GM23338 (cell line): ENCODE results near the gene FBXL20. TPM values are rescaled to one million over a fixed set of nuclear protein-coding genes. Genes with fewer than 3 reads are reported as not detected.
"Not testable (repeated sequence)": the region's sequence is repeated elsewhere in the genome, so short reads cannot be mapped to it uniquely, and the experiment has no call there.

Source experiments
- ATAC-seq: fragments of 200-7000 bp; cut with Tn5 transposase; 3 replicates; pipeline ENCODE4 v1.9.1; 2020
- DNase-seq: peaks from one replicate; pipeline ENCODE4 v3.0.0-alpha.2; 2015; ENCODE audit warnings: low spot score
- H2AFZ ChIP-seq: fragments of 200-600 bp; sonication (generic); 2 replicates; pipeline ENCODE4 v1.8.0; 2016; ENCODE audit warnings: antibody characterized with exemption, mild to moderate bottlenecking, moderate library complexity
- H3F3A ChIP-seq: fragments of 200-600 bp; sonication (generic); replicated peaks from 2 replicates; pipeline ENCODE4 v1.8.0; 2017; ENCODE audit warnings: antibody characterized with exemption, mixed run types, low read depth
- H3K27ac ChIP-seq: fragments of 200-600 bp; sonication (generic); 2 replicates; pipeline ENCODE4 v1.6.1; 2016; ENCODE audit warnings: low read depth
- H3K27me3 ChIP-seq: fragments of 200-600 bp; sonication (generic); 2 replicates; pipeline ENCODE4 v1.8.0; 2016; ENCODE audit warnings: mild to moderate bottlenecking, mixed run types, moderate library complexity; ENCODE audit not compliant: insufficient read depth
- H3K36me3 ChIP-seq: fragments of 200-600 bp; sonication (generic); 2 replicates; pipeline ENCODE4 v1.8.0; 2016; ENCODE audit warnings: mild to moderate bottlenecking; ENCODE audit not compliant: insufficient read depth
- H3K4me1 ChIP-seq: fragments of 200-600 bp; sonication (generic); 2 replicates; pipeline ENCODE4 v1.8.0; 2016; ENCODE audit warnings: mild to moderate bottlenecking, moderate library complexity; ENCODE audit not compliant: insufficient read depth
- H3K4me2 ChIP-seq: fragments of 200-600 bp; sonication (generic); 2 replicates; pipeline ENCODE4 v1.7.1; 2017; ENCODE audit warnings: mixed run types
- H3K4me3 ChIP-seq: fragments of 200-600 bp; sonication (generic); 2 replicates; pipeline ENCODE4 v1.6.1; 2016; ENCODE audit warnings: mixed run types
- H3K79me2 ChIP-seq: fragments of 200-600 bp; sonication (generic); replicated peaks from 2 replicates; pipeline ENCODE4 v1.8.0; 2017; ENCODE audit warnings: mild to moderate bottlenecking; ENCODE audit not compliant: insufficient read depth
- H3K9me2 ChIP-seq: fragments of 200-600 bp; sonication (generic); 2 replicates; pipeline ENCODE4 v1.8.0; 2017; ENCODE audit not compliant: insufficient read depth
- H4K20me1 ChIP-seq: fragments of 200-600 bp; sonication (generic); replicated peaks from 2 replicates; pipeline ENCODE4 v1.8.0; 2017; ENCODE audit warnings: mild to moderate bottlenecking; ENCODE audit not compliant: insufficient read depth
- H3K27ac Mint-ChIP-seq: 2 replicates; pipeline ENCODE4 v1.8.0; 2020; ENCODE audit warnings: inconsistent platforms, mild to moderate bottlenecking, moderate library complexity, mixed read lengths
- H3K27me3 Mint-ChIP-seq: 3 replicates; pipeline ENCODE4 v1.8.0; 2022; ENCODE audit warnings: low read depth, mild to moderate bottlenecking, moderate library complexity, mixed read lengths, inconsistent platforms; ENCODE audit not compliant: insufficient read depth, poor library complexity
- H3K36me3 Mint-ChIP-seq: 3 replicates; pipeline ENCODE4 v1.8.0; 2021; ENCODE audit warnings: low read depth, mild to moderate bottlenecking, inconsistent platforms, moderate library complexity, mixed read lengths
- H3K4me1 Mint-ChIP-seq: 3 replicates; pipeline ENCODE4 v1.8.0; 2020; ENCODE audit warnings: mild to moderate bottlenecking, inconsistent platforms, mixed read lengths
- H3K4me3 Mint-ChIP-seq: 3 replicates; pipeline ENCODE4 v1.8.0; 2021; ENCODE audit warnings: moderate library complexity, mild to moderate bottlenecking, inconsistent platforms, mixed read lengths
- H3K9me3 Mint-ChIP-seq: 3 replicates; pipeline ENCODE4 v1.8.0; 2020; ENCODE audit warnings: moderate library complexity, mild to moderate bottlenecking, inconsistent platforms, mixed read lengths
- CTCF ChIP-seq, 2 experiments: fragments of 200-600 bp in 1 of 2; sonication (generic) in 1 of 2; conservative IDR thresholded peaks; 2 replicates each; pipeline versions ENCODE4 v1.5.1 to v1.6.1; 2016 to 2017; ENCODE audit warnings: antibody characterized with exemption in 2 of 2, low read depth in 2 of 2, mild to moderate bottlenecking in 2 of 2, moderate library complexity in 1 of 2
- ETS1 ChIP-seq: IDR thresholded peaks from 2 replicates; pipeline ENCODE4 v1.6.1; 2016; ENCODE audit warnings: antibody characterized with exemption
- POLR2AphosphoS5 ChIP-seq: IDR thresholded peaks from 2 replicates; pipeline ENCODE4 v1.6.1; 2016; ENCODE audit warnings: antibody characterized with exemption, low read depth
- ZNF114 ChIP-seq: fragments of 250-450 bp; sonication (Bioruptor Pico); IDR thresholded peaks from 2 replicates; pipeline ENCODE4 v1.5.0; 2020; ENCODE audit warnings: mild to moderate bottlenecking, moderate library complexity
- ZNF331 ChIP-seq: fragments of 250-450 bp; sonication (Bioruptor Pico); IDR thresholded peaks from 2 replicates; pipeline ENCODE4 v1.5.0; 2020; ENCODE audit warnings: low read depth, mild to moderate bottlenecking, moderate library complexity
- polyA plus RNA-seq: library from polyadenylated mRNA; unstranded; fragments of >200 nt; fragmentation: Nextera tagmentation; extraction: Ambion mirVana; gene quantifications from 2 replicates; pipeline ENCODE4 v1.2.1, GENCODE V29; 2016
- total RNA-seq: library from RNA; depleted of rRNA; stranded (reverse); fragments of >200 nt; shearing (Covaris generic); gene quantifications from 2 replicates; pipeline ENCODE4 v1.2.3, GENCODE V29; 2014
- TF ChIP-seq, protein P1 (sequence below): fragments of 250-450 bp; sonication (Bioruptor Pico); IDR thresholded peaks from 2 replicates; pipeline ENCODE4 v1.5.0; 2020; ENCODE audit warnings: mild to moderate bottlenecking, moderate library complexity

The FBXL20 gene
- total and polyA plus RNA-seq, 2 experiments from 2014 or later: 2.9 to 6.9 TPM

- not testable (repeated sequence) for H3K9me3 Mint-ChIP-seq, H3K4me3 ChIP-seq, H3K9me2 ChIP-seq, H3K4me1 ChIP-seq, H3K4me3 Mint-ChIP-seq, DNase-seq, H3K4me2 ChIP-seq, H3F3A ChIP-seq, H3K27me3 ChIP-seq, ATAC-seq, H3K27ac Mint-ChIP-seq, H3K79me2 ChIP-seq, H4K20me1 ChIP-seq, H3K27ac ChIP-seq, H3K27me3 Mint-ChIP-seq, H3K4me1 Mint-ChIP-seq, H3K36me3 Mint-ChIP-seq, H3K36me3 ChIP-seq, H2AFZ ChIP-seq
These were observed 33.6 kb downstream of the FBXL20 start for GRCh38 chr17:39367805-39368204.

DNA sequence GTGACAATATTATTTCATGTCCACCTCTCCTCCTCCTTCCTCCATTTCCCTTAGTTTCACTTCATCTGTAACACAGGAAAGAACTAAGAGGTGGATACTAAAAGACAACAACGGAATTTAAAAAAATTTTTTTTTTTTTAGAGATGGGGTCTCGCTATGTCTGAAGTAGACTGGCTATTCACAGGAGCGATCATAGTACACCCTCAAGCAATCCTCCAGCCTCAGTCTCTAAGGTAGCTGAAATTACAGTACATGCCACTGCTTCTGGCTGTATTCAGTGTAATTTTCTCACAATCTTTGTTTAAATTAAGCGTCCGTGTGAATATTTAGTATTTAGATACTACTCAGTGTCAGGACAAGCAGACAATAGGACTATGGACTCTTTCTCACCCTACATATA lies 35.6 kb downstream of the FBXL20 start:
- H3K36me3 ChIP-seq: no peaks in the 10 kb centered on the region
- Mint-ChIP-seq H3K4me3 (no peak overlapping the region), H3K36me3 (no peaks in the 10 kb centered on the region), H3K9me3 (no peaks in the 10 kb centered on the region), H3K4me1 (no peaks in the 10 kb centered on the region), H3K27me3 (peaks cover 4% of the 10 kb centered on the region), H3K27ac (no peak overlapping the region)
- no peak overlapping the region for H3K4me2 ChIP-seq
- no peaks in the 10 kb centered on the region; the same call in 1 of the 2 replicates for H4K20me1 ChIP-seq
- no peaks in the 10 kb centered on the region for H3F3A ChIP-seq
- no peaks in the 10 kb centered on the region for H3K27me3 ChIP-seq
- no peaks in the 10 kb centered on the region for H3K9me2 ChIP-seq
- no peak overlapping the region for H3K4me3 ChIP-seq
- H3K4me1 ChIP-seq: no peaks in the 10 kb centered on the region
- no peak for ATAC-seq
- H2AFZ ChIP-seq: no peak overlapping the region
- no peak for TF ChIP-seq POLR2AphosphoS5
- no peaks in the 10 kb centered on the region for H3K79me2 ChIP-seq
- no peak overlapping the region for H3K27ac ChIP-seq
- DNase-seq: no peak

DNA sequence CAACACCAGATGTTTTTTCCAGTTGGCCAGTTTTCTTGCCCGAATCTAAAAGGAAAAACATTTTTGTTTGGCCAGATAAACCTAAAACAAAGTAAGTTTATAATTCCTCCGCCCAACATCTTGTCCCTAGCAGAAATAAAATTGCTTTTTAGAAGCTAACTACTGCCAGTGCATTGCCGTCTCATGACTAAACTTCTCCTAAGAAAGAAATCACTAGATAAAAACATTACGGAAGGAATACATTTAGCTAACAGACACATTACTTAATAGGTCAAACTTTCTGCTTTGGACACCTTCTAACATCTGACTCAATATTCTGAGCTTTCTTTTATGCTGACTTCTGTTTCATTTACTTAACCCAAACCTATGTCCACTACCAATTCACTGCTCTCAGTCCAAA lies 36.2 kb downstream of the FBXL20 start:
- no peak for ATAC-seq
- Histone ChIP-seq H3K27me3 (no peaks in the 10 kb centered on the region), H3F3A (no peaks in the 10 kb centered on the region), H3K9me2 (no peaks in the 10 kb centered on the region), H3K79me2 (no peaks in the 10 kb centered on the region), H3K36me3 (no peaks in the 10 kb centered on the region), H3K27ac (no peak overlapping the region), H3K4me1 (no peaks in the 10 kb centered on the region), H2AFZ (no peak overlapping the region), H3K4me2 (no peak overlapping the region), H4K20me1 (no peaks in the 10 kb centered on the region; the same call in 1 of the 2 replicates), H3K4me3 (no peak overlapping the region)
- Mint-ChIP-seq H3K27me3 (peaks cover 4% of the 10 kb centered on the region), H3K4me1 (no peaks in the 10 kb centered on the region), H3K36me3 (no peaks in the 10 kb centered on the region), H3K27ac (no peak overlapping the region), H3K4me3 (no peak overlapping the region), H3K9me3 (no peaks in the 10 kb centered on the region)
- TF ChIP-seq CTCF (conservative IDR thresholded peaks at IDR 0.05; ENCODE audit: low read depth in 2 of 2) (no peak), ETS1 (no peak), ZNF331 (no peak), ZNF114 (CRISPR knock-in tag) (no peak)
- TF ChIP-seq, protein P1, sequence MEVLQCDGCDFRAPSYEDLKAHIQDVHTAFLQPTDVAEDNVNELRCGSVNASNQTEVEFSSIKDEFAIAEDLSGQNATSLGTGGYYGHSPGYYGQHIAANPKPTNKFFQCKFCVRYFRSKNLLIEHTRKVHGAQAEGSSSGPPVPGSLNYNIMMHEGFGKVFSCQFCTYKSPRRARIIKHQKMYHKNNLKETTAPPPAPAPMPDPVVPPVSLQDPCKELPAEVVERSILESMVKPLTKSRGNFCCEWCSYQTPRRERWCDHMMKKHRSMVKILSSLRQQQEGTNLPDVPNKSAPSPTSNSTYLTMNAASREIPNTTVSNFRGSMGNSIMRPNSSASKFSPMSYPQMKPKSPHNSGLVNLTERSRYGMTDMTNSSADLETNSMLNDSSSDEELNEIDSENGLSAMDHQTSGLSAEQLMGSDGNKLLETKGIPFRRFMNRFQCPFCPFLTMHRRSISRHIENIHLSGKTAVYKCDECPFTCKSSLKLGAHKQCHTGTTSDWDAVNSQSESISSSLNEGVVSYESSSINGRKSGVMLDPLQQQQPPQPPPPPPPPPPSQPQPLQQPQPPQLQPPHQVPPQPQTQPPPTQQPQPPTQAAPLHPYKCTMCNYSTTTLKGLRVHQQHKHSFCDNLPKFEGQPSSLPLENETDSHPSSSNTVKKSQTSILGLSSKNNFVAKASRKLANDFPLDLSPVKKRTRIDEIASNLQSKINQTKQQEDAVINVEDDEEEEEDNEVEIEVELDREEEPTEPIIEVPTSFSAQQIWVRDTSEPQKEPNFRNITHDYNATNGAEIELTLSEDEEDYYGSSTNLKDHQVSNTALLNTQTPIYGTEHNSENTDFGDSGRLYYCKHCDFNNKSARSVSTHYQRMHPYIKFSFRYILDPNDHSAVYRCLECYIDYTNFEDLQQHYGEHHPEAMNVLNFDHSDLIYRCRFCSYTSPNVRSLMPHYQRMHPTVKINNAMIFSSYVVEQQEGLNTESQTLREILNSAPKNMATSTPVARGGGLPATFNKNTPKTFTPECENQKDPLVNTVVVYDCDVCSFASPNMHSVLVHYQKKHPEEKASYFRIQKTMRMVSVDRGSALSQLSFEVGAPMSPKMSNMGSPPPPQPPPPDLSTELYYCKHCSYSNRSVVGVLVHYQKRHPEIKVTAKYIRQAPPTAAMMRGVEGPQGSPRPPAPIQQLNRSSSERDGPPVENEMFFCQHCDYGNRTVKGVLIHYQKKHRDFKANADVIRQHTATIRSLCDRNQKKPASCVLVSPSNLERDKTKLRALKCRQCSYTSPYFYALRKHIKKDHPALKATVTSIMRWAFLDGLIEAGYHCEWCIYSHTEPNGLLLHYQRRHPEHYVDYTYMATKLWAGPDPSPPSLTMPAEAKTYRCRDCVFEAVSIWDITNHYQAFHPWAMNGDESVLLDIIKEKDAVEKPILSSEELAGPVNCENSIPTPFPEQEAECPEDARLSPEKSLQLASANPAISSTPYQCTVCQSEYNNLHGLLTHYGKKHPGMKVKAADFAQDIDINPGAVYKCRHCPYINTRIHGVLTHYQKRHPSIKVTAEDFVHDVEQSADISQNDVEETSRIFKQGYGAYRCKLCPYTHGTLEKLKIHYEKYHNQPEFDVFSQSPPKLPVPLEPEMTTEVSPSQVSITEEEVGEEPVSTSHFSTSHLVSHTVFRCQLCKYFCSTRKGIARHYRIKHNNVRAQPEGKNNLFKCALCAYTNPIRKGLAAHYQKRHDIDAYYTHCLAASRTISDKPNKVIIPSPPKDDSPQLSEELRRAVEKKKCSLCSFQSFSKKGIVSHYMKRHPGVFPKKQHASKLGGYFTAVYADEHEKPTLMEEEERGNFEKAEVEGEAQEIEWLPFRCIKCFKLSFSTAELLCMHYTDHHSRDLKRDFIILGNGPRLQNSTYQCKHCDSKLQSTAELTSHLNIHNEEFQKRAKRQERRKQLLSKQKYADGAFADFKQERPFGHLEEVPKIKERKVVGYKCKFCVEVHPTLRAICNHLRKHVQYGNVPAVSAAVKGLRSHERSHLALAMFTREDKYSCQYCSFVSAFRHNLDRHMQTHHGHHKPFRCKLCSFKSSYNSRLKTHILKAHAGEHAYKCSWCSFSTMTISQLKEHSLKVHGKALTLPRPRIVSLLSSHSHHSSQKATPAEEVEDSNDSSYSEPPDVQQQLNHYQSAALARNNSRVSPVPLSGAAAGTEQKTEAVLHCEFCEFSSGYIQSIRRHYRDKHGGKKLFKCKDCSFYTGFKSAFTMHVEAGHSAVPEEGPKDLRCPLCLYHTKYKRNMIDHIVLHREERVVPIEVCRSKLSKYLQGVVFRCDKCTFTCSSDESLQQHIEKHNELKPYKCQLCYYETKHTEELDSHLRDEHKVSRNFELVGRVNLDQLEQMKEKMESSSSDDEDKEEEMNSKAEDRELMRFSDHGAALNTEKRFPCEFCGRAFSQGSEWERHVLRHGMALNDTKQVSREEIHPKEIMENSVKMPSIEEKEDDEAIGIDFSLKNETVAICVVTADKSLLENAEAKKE (CRISPR knock-in tag): no peak
- DNase-seq: no peak
